SK-N-MC (cell line): ENCODE measurements around the gene EDC3.

Experiments used
- EZH2 ChIP-seq: fragments of 200-600 bp; sonication (generic); IDR thresholded peaks from one replicate; pipeline ENCODE4 v1.6.1; 2017; ENCODE audit warnings: antibody characterized with exemption
- FOXP2 ChIP-seq: optimal IDR thresholded peaks from 2 replicates; pipeline ENCODE3; 2011; ENCODE audit warnings: mild to moderate bottlenecking, moderate library complexity; ENCODE audit not compliant: insufficient read depth; ENCODE audit errors: extremely low read length, control extremely low read depth
- POLR2AphosphoS5 ChIP-seq: IDR thresholded peaks from 2 replicates; pipeline ENCODE4 v1.6.1; 2012; ENCODE audit warnings: mild to moderate bottlenecking, low read depth, low read length, borderline replicate concordance

DNA sequence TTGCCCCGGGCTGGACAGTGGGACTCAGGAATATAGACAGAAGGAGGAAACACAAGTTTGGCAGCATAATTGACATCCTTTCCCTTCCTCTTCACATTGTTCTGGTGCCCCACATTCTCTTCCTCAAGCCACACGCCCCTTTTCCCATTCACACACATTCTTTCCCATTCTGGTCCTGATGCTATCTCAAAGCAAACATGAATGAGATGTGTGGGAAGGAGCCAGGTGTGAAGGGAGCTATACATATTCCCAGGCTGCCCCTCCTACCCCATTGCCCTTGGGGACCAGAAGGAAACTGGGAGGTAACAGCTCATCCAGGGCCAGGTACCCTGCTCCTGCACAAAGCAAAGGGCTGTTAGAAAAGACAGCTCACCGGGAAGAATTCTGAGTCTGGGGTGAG, 103.6 kb downstream of the EDC3 start:
- TF ChIP-seq POLR2AphosphoS5 (no peak), EZH2 (no peak), FOXP2 (no peak)
